Measurements from ENCODE around the gene IL10.

GRCh38 chr1:206803221-206803730 lies 31.0 kb upstream of the IL10 start:
- TF ChIP-seq POLR2A (IDR thresholded peaks at IDR 0.05; ENCODE audit: low read length) = no peak
- no peak for TF ChIP-seq GATA1 (IDR thresholded peaks at IDR 0.05; ENCODE audit: low read depth, low read length)
